Activated CD8-positive, alpha-beta T cell treated with anti-CD3 and anti-CD28 coated beads for 36 hours (primary cell): ENCODE measurements around the gene ZNF385B. TPM values are rescaled to one million over a fixed set of nuclear protein-coding genes. Genes with fewer than 3 reads are reported as not detected.

Experiments
- ATAC-seq: fragments of 200-7000 bp; cut with Tn5 transposase; one replicate; pipeline ENCODE4 v1.10.0; 2021; ENCODE audit warnings: mild to moderate bottlenecking, moderate library complexity
- CTCF ChIA-PET: fragments of 350-600 bp; sonication (Branson Sonifier 250); formaldehyde crosslinking; loops from one replicate; lab custom pipeline; 2021; ENCODE audit warnings: antibody characterized with exemption; lab: Charles Lee
- POLR2A ChIA-PET: fragments of 350-600 bp; sonication (Branson Sonifier 250); formaldehyde crosslinking; loops from one replicate; lab custom pipeline; 2021; ENCODE audit warnings: antibody characterized with exemption; lab: Charles Lee
- DNase-seq: peaks from one replicate; pipeline ENCODE4 v3.0.0-alpha.2; 2020
- H3K27ac Mint-ChIP-seq: one replicate; pipeline ENCODE4 v1.8.0; 2021; ENCODE audit warnings: mild to moderate bottlenecking, mixed read lengths
- H3K27me3 Mint-ChIP-seq: one replicate; pipeline ENCODE4 v1.8.0; 2021; ENCODE audit warnings: mixed read lengths
- H3K36me3 Mint-ChIP-seq: one replicate; pipeline ENCODE4 v1.8.0; 2021; ENCODE audit warnings: low read depth, mixed read lengths
- H3K4me1 Mint-ChIP-seq: one replicate; pipeline ENCODE4 v1.8.0; 2021; ENCODE audit warnings: low read depth, mixed read lengths
- H3K4me3 Mint-ChIP-seq: one replicate; pipeline ENCODE4 v1.8.0; 2021; ENCODE audit warnings: mild to moderate bottlenecking, moderate library complexity, mixed read lengths
- H3K9me3 Mint-ChIP-seq: one replicate; pipeline ENCODE4 v1.8.0; 2021; ENCODE audit warnings: mixed read lengths
- CTCF ChIP-seq: fragments of 200-600 bp; IDR thresholded peaks from one replicate; pipeline ENCODE4 v1.8.0; 2022; ENCODE audit warnings: antibody characterized with exemption, mild to moderate bottlenecking
- intact Hi-C: fragments of 100-400 bp; cut with micrococcal nuclease; formaldehyde crosslinking; loops from one replicate; pipeline ENCODE4 v1.10.0; 2022
- total RNA-seq, 2 experiments: library from RNA; stranded (reverse); gene quantifications; one replicate each; pipeline ENCODE4 v1.2.3, GENCODE V29; 2021

ZNF385B gene
- total RNA-seq, 2 experiments from 2014 or later: not detected

DNA sequence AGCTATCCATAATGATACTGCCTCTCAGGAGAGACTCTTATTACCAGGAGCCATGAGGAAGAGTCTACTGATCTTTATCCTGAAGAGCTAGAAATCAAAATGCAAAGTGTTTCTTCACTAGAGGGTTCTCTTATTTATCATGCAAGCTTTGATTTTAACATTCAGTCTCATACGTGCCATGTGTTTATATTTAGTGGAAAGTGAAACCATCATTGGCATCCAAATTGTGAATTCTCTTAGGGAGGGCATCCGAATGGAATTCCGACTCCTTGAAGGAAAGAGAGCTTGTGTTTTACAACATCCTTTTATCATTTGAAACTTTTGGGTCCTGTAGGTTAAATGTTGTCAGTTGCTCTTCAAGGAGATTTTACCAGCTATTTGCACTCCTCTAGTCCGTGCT, 426.4 kb downstream of the ZNF385B start:
- no peak for TF ChIP-seq CTCF
- CTCF ChIA-PET: interaction anchor here (1.0 kb wide), 1 partner anchor 12 kb away, joined by 3 read pairs; no protein-coding TSS in a partner anchor
- intact Hi-C loops: no loop called here
- Mint-ChIP-seq H3K4me1 (no peaks in the 10 kb centered on the region), H3K27ac (no peak overlapping the region), H3K36me3 (no peaks in the 10 kb centered on the region), H3K27me3 (peaks cover 10% of the 10 kb centered on the region), H3K4me3 (no peak overlapping the region), H3K9me3 (no peaks in the 10 kb centered on the region)
- POLR2A ChIA-PET: no interaction called here
- ATAC-seq (no peak), DNase-seq (no peak)

GRCh38 chr2:179434357-179434756, 427.1 kb downstream of the ZNF385B start:
- DNase-seq (no peak), ATAC-seq (no peak)
- ChIA-PET CTCF (interaction anchor here (1.0 kb wide), 1 partner anchor 11 kb away, joined by 3 read pairs; no protein-coding TSS in a partner anchor), POLR2A (no interaction called here)
- H3K27me3 Mint-ChIP-seq: peaks cover 14% of the 10 kb centered on the region
- no peak for TF ChIP-seq CTCF
- no peaks in the 10 kb centered on the region for H3K36me3 Mint-ChIP-seq
- no peak overlapping the region for H3K4me3 Mint-ChIP-seq
- no peaks in the 10 kb centered on the region for H3K4me1 Mint-ChIP-seq
- intact Hi-C loops: no loop called here
- H3K9me3 Mint-ChIP-seq: no peaks in the 10 kb centered on the region
- H3K27ac Mint-ChIP-seq: no peak overlapping the region

- no peaks in the 10 kb centered on the region for H3K4me1 Mint-ChIP-seq
- no peak overlapping the region for H3K27ac Mint-ChIP-seq
- TF ChIP-seq CTCF: no peak
- H3K9me3 Mint-ChIP-seq: no peaks in the 10 kb centered on the region
- H3K27me3 Mint-ChIP-seq: peaks cover 10% of the 10 kb centered on the region
- no peak overlapping the region for H3K4me3 Mint-ChIP-seq
- CTCF ChIA-PET: interaction anchor here (1.0 to 3.4 kb wide), 5 partner anchors 9 to 213 kb away, joined by 6 to 16 read pairs (median 6); no protein-coding TSS in a partner anchor
- DNase-seq (no peak), ATAC-seq (no peak)
- POLR2A ChIA-PET: no interaction called here
- no peaks in the 10 kb centered on the region for H3K36me3 Mint-ChIP-seq
- intact Hi-C loops: no loop called here
These were observed 428.7 kb downstream of the ZNF385B start for GRCh38 chr2:179432751-179433150.

DNA sequence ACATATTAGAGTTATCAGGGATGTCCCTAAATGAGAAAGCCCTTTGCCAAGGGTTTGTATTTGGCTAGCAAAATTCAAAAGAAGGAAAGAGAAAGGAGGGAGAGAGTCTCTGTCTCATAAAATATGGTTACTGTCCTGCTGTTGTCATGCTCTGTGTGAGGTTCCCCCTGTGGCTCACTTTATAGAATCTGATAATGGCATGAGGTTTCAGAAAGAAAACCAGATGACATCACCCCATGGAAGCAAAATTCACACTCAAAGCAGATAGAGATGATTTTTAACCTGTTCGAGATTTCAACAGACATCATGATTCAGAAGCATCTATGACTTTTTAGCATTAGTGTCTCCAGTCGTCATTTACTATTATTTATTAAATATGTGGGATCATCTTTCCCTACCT, 431.8 kb downstream of the ZNF385B start:
- no peaks in the 10 kb centered on the region for H3K36me3 Mint-ChIP-seq
- no peaks in the 10 kb centered on the region for H3K9me3 Mint-ChIP-seq
- no peak for DNase-seq
- ATAC-seq: no peak
- peaks cover 16% of the 10 kb centered on the region for H3K27me3 Mint-ChIP-seq
- TF ChIP-seq CTCF: no peak
- no peak overlapping the region for H3K4me3 Mint-ChIP-seq
- H3K4me1 Mint-ChIP-seq: no peaks in the 10 kb centered on the region
- intact Hi-C loops: no loop called here
- no peak overlapping the region for H3K27ac Mint-ChIP-seq
- CTCF ChIA-PET: interaction anchor here (1.3 kb wide), 1 partner anchor 211 kb away, joined by 3 read pairs; no protein-coding TSS in a partner anchor
- POLR2A ChIA-PET: no interaction called here

GRCh38 chr2:179429060-179429471, 432.3 kb downstream of the ZNF385B start:
- no peak for ATAC-seq
- CTCF ChIA-PET: interaction anchor here (0.5 to 1.3 kb wide), 2 partner anchors 210 to 307 kb away, joined by 3 read pairs; no protein-coding TSS in a partner anchor
- no peak for DNase-seq
- Mint-ChIP-seq H3K9me3 (no peaks in the 10 kb centered on the region), H3K4me3 (no peak overlapping the region), H3K4me1 (no peaks in the 10 kb centered on the region), H3K36me3 (no peaks in the 10 kb centered on the region), H3K27me3 (peaks cover 18% of the 10 kb centered on the region), H3K27ac (no peak overlapping the region)
- POLR2A ChIA-PET: no interaction called here
- TF ChIP-seq CTCF: no peak
- intact Hi-C loops: no loop called here
